GM12864 (cell line): ENCODE measurements around the gene ASIC5.

Source experiments
- DNase-seq: peaks from one replicate; pipeline ENCODE4 v3.0.0-alpha.2; 2011; ENCODE audit warnings: low read depth
- H3K4me3 ChIP-seq: 2 replicates; pipeline ENCODE4 v1.5.1; 2011; ENCODE audit warnings: mild to moderate bottlenecking, low read depth, low read length, control low read depth
- CTCF ChIP-seq: IDR thresholded peaks from 2 replicates; pipeline ENCODE4 v1.5.1; 2011; ENCODE audit warnings: low read depth, mild to moderate bottlenecking, moderate library complexity, low read length, control low read depth, inconsistent platforms; ENCODE audit errors: missing control alignments

Gene ASIC5

GRCh38 chr4:155781249-155781831 is 84.7 kb downstream of the ASIC5 start:
- TF ChIP-seq CTCF: no peak
- H3K4me3 ChIP-seq: no peak overlapping the region
- no peak for DNase-seq

DNA sequence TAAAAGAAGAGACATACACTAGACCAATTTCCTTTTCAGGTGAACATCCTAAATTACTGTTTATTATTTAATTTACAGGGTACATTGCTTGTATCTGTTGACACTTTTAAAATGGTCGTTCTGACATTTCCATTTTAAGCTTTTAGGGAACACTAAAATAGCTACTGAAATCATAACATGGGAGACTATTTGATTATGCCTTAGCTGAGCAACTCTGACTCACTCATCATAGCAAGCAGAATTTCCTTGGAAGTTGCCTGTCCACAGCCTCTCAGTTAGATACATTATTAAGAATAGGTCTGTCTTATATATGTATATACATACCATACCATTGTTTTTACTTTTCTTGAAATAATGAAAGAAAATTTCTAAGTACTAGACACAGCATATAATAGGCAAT is 85.3 kb downstream of the ASIC5 start:
- DNase-seq: no peak
- no peak overlapping the region for H3K4me3 ChIP-seq
- no peak for TF ChIP-seq CTCF
